Measurements from ENCODE around the gene DUOX1.

DNA sequence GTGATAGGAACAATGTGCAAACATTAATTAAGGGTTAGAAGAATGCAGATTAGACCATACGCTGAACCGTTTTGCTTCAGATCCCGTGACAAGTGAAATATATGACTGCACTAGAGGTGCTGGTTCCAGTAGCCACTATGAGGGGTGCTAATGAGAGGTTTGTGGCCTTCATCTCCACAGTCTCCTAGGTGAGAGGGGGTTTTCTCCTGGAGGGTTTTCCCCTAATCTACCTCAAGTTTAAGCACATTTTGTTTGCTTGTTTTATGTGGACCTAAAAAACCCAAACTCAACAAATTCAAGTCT, 71.7 kb downstream of the DUOX1 start:
- no peak for TF ChIP-seq CTCF (IDR thresholded peaks at IDR 0.05; ENCODE audit: insufficient read depth, low read length)
- TF ChIP-seq POLR2AphosphoS5 (IDR thresholded peaks at IDR 0.05; ENCODE audit: low read depth): no peak
